HG03103 (cell line): Measurements from ENCODE around the gene CLCN3.
A peak's percentile ranks its signal among the peaks of the same experiment; 100 is the strongest.
"Not testable (repeated sequence)": the region's sequence is repeated elsewhere in the genome, so short reads cannot be mapped to it uniquely, and the experiment has no call there.

Experiments used
- ATAC-seq: cut with Tn5 transposase; IDR thresholded peaks from one replicate; pipeline ENCODE4 v1.9.1; 2021; ENCODE audit warnings: low read depth; ENCODE audit not compliant: unreplicated experiment

Gene CLCN3

GRCh38 chr4:169616846-169617245 lies 3.5 kb upstream of the CLCN3 start:
- no peak for ATAC-seq

- no peak for ATAC-seq
Observed at GRCh38 chr4:169617306-169617705, 3.1 kb upstream of the CLCN3 start.

GRCh38 chr4:169618286-169618685 lies 2.1 kb upstream of the CLCN3 start:
- no peak for ATAC-seq

GRCh38 chr4:169618986-169619385 lies 1.4 kb upstream of the CLCN3 start:
- no peak for ATAC-seq

- ATAC-seq, result peak; percentile 30
Observed at GRCh38 chr4:169619518-169619957, 840 bp upstream of the CLCN3 start.

GRCh38 chr4:169620880-169621248 lies 486 bp downstream of the CLCN3 start:
- no peak for ATAC-seq

- no peak for ATAC-seq
Observed at GRCh38 chr4:169621731-169622492, 1.5 kb downstream of the CLCN3 start.

- ATAC-seq, result no peak
Observed at GRCh38 chr4:169622566-169622965, 2.2 kb downstream of the CLCN3 start.

GRCh38 chr4:169624012-169624411 lies 3.6 kb downstream of the CLCN3 start:
- not testable (repeated sequence) for ATAC-seq

- ATAC-seq, result no peak
Observed at GRCh38 chr4:169625886-169626285, 5.5 kb downstream of the CLCN3 start.

GRCh38 chr4:169626331-169627282 lies 6.2 kb downstream of the CLCN3 start:
- ATAC-seq, result no peak

GRCh38 chr4:169627307-169627706 lies 6.9 kb downstream of the CLCN3 start:
- peak; percentile 50 for ATAC-seq

- ATAC-seq, result no peak
Observed at GRCh38 chr4:169628579-169628978, 8.2 kb downstream of the CLCN3 start.

GRCh38 chr4:169630069-169630468 lies 9.7 kb downstream of the CLCN3 start:
- no peak for ATAC-seq

- no peak for ATAC-seq
Observed at GRCh38 chr4:169632896-169633295, 12.5 kb downstream of the CLCN3 start.

GRCh38 chr4:169634975-169635374 lies 14.6 kb downstream of the CLCN3 start:
- ATAC-seq, result no peak

GRCh38 chr4:169640261-169640870 lies 20.0 kb downstream of the CLCN3 start:
- ATAC-seq, result no peak

- no peak for ATAC-seq
Observed at GRCh38 chr4:169644802-169645201, 24.4 kb downstream of the CLCN3 start.

- ATAC-seq, result no peak
Observed at GRCh38 chr4:169645627-169646026, 25.2 kb downstream of the CLCN3 start.

GRCh38 chr4:169649545-169650226 lies 29.3 kb downstream of the CLCN3 start:
- no peak for ATAC-seq
